Stimulated activated CD4-positive, alpha-beta T cell treated with anti-CD3 and anti-CD28 coated beads, Interleukin-15, amount 100 ng/mL, for 24 hours (primary cell): Measurements from ENCODE around the gene SMG1.
"Not testable (repeated sequence)": the region's sequence is repeated elsewhere in the genome, so short reads cannot be mapped to it uniquely, and the experiment has no call there.

Experiments
- DNase-seq: peaks from one replicate; pipeline ENCODE4 v3.0.0-alpha.2; 2020

SMG1 gene

GRCh38 chr16:18796377-18796776 is 129.8 kb downstream of the SMG1 start:
- DNase-seq = no peak

- DNase-seq = no peak
These were observed 133.3 kb downstream of the SMG1 start for GRCh38 chr16:18792836-18793433.

GRCh38 chr16:18789850-18790706 is 136.1 kb downstream of the SMG1 start, which contains the start of gene RPS15A:
RPS15A (minus strand) TSS chr16:18790334; CDS start chr16:18789113, 1,221 bp downstream.
- peak; percentile 95 for DNase-seq

- DNase-seq = no peak
These were observed 136.7 kb downstream of the SMG1 start for GRCh38 chr16:18789515-18789849.

- no peak for DNase-seq
These were observed 137.2 kb downstream of the SMG1 start for GRCh38 chr16:18788828-18789514.

- DNase-seq = no peak
These were observed 141.1 kb downstream of the SMG1 start for GRCh38 chr16:18784917-18785623.

- DNase-seq = no peak
These were observed 142.5 kb downstream of the SMG1 start for GRCh38 chr16:18783430-18784341.

GRCh38 chr16:18782697-18783429 is 143.3 kb downstream of the SMG1 start:
- DNase-seq = no peak

- DNase-seq = not testable (repeated sequence)
These were observed 145.0 kb downstream of the SMG1 start for GRCh38 chr16:18781232-18781631.

GRCh38 chr16:18780460-18781026 is 145.7 kb downstream of the SMG1 start:
- not testable (repeated sequence) for DNase-seq

GRCh38 chr16:18777664-18778063 is 148.5 kb downstream of the SMG1 start:
- not testable (repeated sequence) for DNase-seq

- DNase-seq = not testable (repeated sequence)
These were observed 149.9 kb downstream of the SMG1 start for GRCh38 chr16:18776334-18776733.

GRCh38 chr16:18774651-18775050 is 151.6 kb downstream of the SMG1 start:
- not testable (repeated sequence) for DNase-seq

GRCh38 chr16:18772171-18772570 is 154.0 kb downstream of the SMG1 start:
- not testable (repeated sequence) for DNase-seq

GRCh38 chr16:18770336-18770962 is 155.8 kb downstream of the SMG1 start:
- DNase-seq = not testable (repeated sequence)

- DNase-seq = not testable (repeated sequence)
These were observed 159.0 kb downstream of the SMG1 start for GRCh38 chr16:18767217-18767616.

GRCh38 chr16:18762713-18763112 is 163.5 kb downstream of the SMG1 start:
- not testable (repeated sequence) for DNase-seq

- peak; percentile 45 for DNase-seq
These were observed 166.3 kb downstream of the SMG1 start for GRCh38 chr16:18759598-18760520.
